GM23248 (cell line): ENCODE data around the gene SLC19A2. TPM values are rescaled to one million over a fixed set of nuclear protein-coding genes. Genes with fewer than 3 reads are reported as not detected.

Experiments used
- DNase-seq: peaks from one replicate; pipeline ENCODE4 v3.0.0-alpha.2; 2015
- H2AFZ ChIP-seq: fragments of 200-600 bp; sonication (generic); 2 replicates; pipeline ENCODE4 v1.6.1; 2016; ENCODE audit warnings: antibody characterized with exemption
- H3F3A ChIP-seq: fragments of 200-600 bp; sonication (generic); 2 replicates; pipeline ENCODE4 v1.6.1; 2016; ENCODE audit warnings: mild to moderate bottlenecking, antibody characterized with exemption, mixed run types; ENCODE audit not compliant: insufficient read depth
- H3K27ac ChIP-seq: fragments of 200-600 bp; sonication (generic); 2 replicates; pipeline ENCODE4 v1.5.1; 2016; ENCODE audit warnings: mild to moderate bottlenecking
- H3K27me3 ChIP-seq: fragments of 200-600 bp; sonication (generic); replicated peaks from 2 replicates; pipeline ENCODE4 v1.6.1; 2016; ENCODE audit warnings: mild to moderate bottlenecking; ENCODE audit not compliant: insufficient read depth
- H3K36me3 ChIP-seq: fragments of 200-600 bp; sonication (generic); 2 replicates; pipeline ENCODE4 v1.6.1; 2016; ENCODE audit warnings: low read depth, mild to moderate bottlenecking
- H3K4me1 ChIP-seq: fragments of 200-600 bp; sonication (generic); 2 replicates; pipeline ENCODE4 v1.6.1; 2016; ENCODE audit warnings: mild to moderate bottlenecking; ENCODE audit not compliant: insufficient read depth
- H3K4me2 ChIP-seq: fragments of 200-600 bp; sonication (generic); one replicate; pipeline ENCODE4 v1.6.1; 2016; ENCODE audit warnings: mild to moderate bottlenecking; ENCODE audit not compliant: unreplicated experiment
- H3K4me3 ChIP-seq: fragments of 200-600 bp; sonication (generic); 2 replicates; pipeline ENCODE4 v1.5.1; 2016; ENCODE audit warnings: mild to moderate bottlenecking
- H3K79me2 ChIP-seq: fragments of 200-600 bp; sonication (generic); 2 replicates; pipeline ENCODE4 v1.6.1; 2016; ENCODE audit warnings: mild to moderate bottlenecking; ENCODE audit not compliant: insufficient read depth
- H3K9ac ChIP-seq: fragments of 200-600 bp; sonication (generic); 2 replicates; pipeline ENCODE4 v1.6.1; 2016; ENCODE audit warnings: mild to moderate bottlenecking
- H3K9me2 ChIP-seq: fragments of 200-600 bp; sonication (generic); 2 replicates; pipeline ENCODE4 v1.6.1; 2016; ENCODE audit warnings: mixed run types, mild to moderate bottlenecking, moderate library complexity; ENCODE audit not compliant: insufficient read depth
- H3K9me3 ChIP-seq: fragments of 200-600 bp; sonication (generic); one replicate; pipeline ENCODE4 v1.6.1; 2017; ENCODE audit warnings: low read depth
- H4K20me1 ChIP-seq: fragments of 200-600 bp; sonication (generic); 2 replicates; pipeline ENCODE4 v1.6.0; 2016; ENCODE audit not compliant: insufficient read depth
- EZH2 ChIP-seq: fragments of 200-600 bp; sonication (generic); IDR thresholded peaks from 2 replicates; pipeline ENCODE4 v1.6.1; 2018; ENCODE audit warnings: antibody characterized with exemption, mild to moderate bottlenecking; ENCODE audit not compliant: insufficient read depth, poor library complexity, severe bottlenecking
- EZH2phosphoT487 ChIP-seq: fragments of 200-600 bp; sonication (generic); IDR thresholded peaks from 2 replicates; pipeline ENCODE4 v1.6.1; 2018; ENCODE audit warnings: antibody characterized with exemption, moderate library complexity, mild to moderate bottlenecking, low read depth; ENCODE audit not compliant: insufficient read depth
- WGBS, 2 experiments: methylation state at CpG; one replicate each; pipeline ENCODE4 v1.1.6; 2015 to 2017; ENCODE audit warnings: low lambda C conversion rate in 2 of 2, low coverage in 1 of 2; ENCODE audit errors: missing lambda C conversion rate in 2 of 2; 5-methylcytosine and 5-hydroxymethylcytosine counted together
- in situ Hi-C: fragments of 300-500 bp; cut with MboI; formaldehyde crosslinking; loops from 2 replicates; pipeline ENCODE4 v1.15.0; 2020
- polyA plus RNA-seq: library from polyadenylated mRNA; unstranded; fragments of >200 nt; fragmentation: Nextera tagmentation; extraction: Ambion mirVana; gene quantifications from 2 replicates; pipeline ENCODE4 v1.2.1, GENCODE V29; 2016
- small RNA-seq: library from RNA; depleted of rRNA; stranded (forward); fragments of <200 nt; gene quantifications from one replicate; pipeline ENCODE3, GENCODE V24; 2014; ENCODE audit warnings: low read depth, low replicate concordance
- total RNA-seq: library from RNA; depleted of rRNA; stranded (reverse); fragments of >200 nt; shearing (Covaris generic); gene quantifications from 2 replicates; pipeline ENCODE4 v1.2.3, GENCODE V29; 2014; rRNA removed

The SLC19A2 gene
- total and polyA plus RNA-seq, 2 experiments from 2014 or later, result 2.6 to 7.1 TPM

DNA sequence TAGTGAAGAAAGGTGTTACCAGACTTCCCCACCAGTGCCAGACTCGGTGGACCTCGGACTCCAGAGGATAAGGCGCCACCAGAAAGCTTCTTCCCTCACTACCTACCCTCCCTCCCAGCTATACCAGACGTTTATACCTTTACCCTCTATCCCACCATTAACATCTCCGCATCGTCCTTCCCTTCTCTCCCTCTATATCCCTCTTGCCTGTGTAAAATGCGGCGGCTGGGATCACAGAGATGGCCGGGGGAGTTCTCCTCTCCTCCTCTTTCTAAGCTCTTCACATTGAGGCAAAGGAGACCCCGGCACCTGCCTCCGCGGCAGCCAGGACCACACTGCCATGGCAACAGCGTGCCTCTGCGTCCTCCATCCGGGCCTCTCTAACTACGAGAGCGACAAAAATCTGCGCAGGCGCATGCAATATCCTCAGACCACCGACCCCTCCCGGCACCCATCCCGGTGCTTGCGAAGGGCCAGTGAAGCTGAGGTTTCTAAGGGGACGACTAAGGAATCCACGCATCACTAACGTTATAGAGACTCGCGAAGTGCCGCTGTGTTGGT, 58.6 kb downstream of the SLC19A2 start, which contains the start of gene CCDC181:
CCDC181 (minus strand) TSS at position 394 of the 561 bp plus-strand sequence. CDS start 2,547 bp downstream, outside the sequence.
- WGBS, 2 experiments, result 2 to 3% methylated on average over 28 to 29 of the region's 29 CpGs
- Histone ChIP-seq H2AFZ (peak within 1 kb of the TSS; percentile 89), H3K36me3 (no peaks in the 10 kb centered on the region), H3K4me1 (no peaks in the 10 kb centered on the region), H3K4me2 (peak within 1 kb of the TSS; percentile 93), H3K9ac (peak within 1 kb of the TSS; percentile 48), H3F3A (no peaks in the 10 kb centered on the region), H3K4me3 (peak within 1 kb of the TSS; percentile 74), H3K27ac (no peak within 1 kb of the TSS), H3K79me2 (no peaks in the 10 kb centered on the region), H3K9me3 (no peaks in the 10 kb centered on the region), H3K9me2 (no peaks in the 10 kb centered on the region), H3K27me3 (peaks cover 39% of the 10 kb centered on the region), H4K20me1 (no peaks in the 10 kb centered on the region)
- in situ Hi-C loops, result no loop called here
- peak; percentile 41 for DNase-seq
- TF ChIP-seq EZH2, result no peak
- TF ChIP-seq EZH2phosphoT487, result no peak

DNA sequence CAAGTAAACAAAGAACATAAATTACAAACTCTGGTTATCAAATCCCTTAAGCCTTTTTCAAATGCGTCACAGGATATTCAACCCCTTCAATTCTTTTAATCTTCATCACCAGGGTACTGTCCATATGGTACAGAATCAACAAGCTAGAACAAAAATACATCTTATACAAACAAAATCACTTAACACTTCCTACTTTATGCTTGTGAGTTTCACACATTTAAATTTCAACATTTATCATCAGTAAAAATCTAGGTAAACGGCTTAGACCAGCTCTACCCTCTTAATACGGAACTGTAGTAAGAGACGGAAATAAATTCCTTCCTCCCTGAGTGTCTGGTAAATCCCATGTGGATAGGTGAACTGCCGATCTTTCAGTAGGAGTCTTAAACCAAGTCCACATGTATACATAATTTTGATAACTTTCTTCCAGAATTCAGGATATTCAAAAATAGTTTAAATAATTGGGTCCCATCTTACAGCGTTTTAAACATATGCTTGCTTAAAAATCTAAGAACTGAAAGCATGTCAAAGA, 59.5 kb downstream of the SLC19A2 start:
- Histone ChIP-seq H3K4me3 (no peak overlapping the region), H3K27ac (no peak overlapping the region), H3K9ac (no peak overlapping the region), H3K4me1 (no peaks in the 10 kb centered on the region), H3K4me2 (no peak overlapping the region), H2AFZ (no peak overlapping the region), H3K9me3 (no peaks in the 10 kb centered on the region), H4K20me1 (no peaks in the 10 kb centered on the region), H3F3A (no peaks in the 10 kb centered on the region), H3K79me2 (no peaks in the 10 kb centered on the region), H3K9me2 (no peaks in the 10 kb centered on the region), H3K36me3 (no peaks in the 10 kb centered on the region), H3K27me3 (peaks cover 40% of the 10 kb centered on the region)
- in situ Hi-C loops, result no loop called here
- TF ChIP-seq EZH2 (no peak), EZH2phosphoT487 (no peak)
- DNase-seq, result no peak
- WGBS, 2 experiments, result 26 to 28% methylated on average over 6 of the region's 6 CpGs

GRCh38 chr1:169421309-169421708, 64.4 kb downstream of the SLC19A2 start:
- H3K4me3 ChIP-seq, result no peak overlapping the region
- H3K27ac ChIP-seq, result no peak overlapping the region
- no peaks in the 10 kb centered on the region for H3K9me3 ChIP-seq
- no peak overlapping the region for H3K9ac ChIP-seq
- no peaks in the 10 kb centered on the region for H3K79me2 ChIP-seq
- 73 to 75% methylated on average over 5 of the region's 5 CpGs for WGBS, 2 experiments
- H3F3A ChIP-seq, result no peaks in the 10 kb centered on the region
- DNase-seq, result no peak
- H3K4me1 ChIP-seq, result no peaks in the 10 kb centered on the region
- H2AFZ ChIP-seq, result no peak overlapping the region
- no peaks in the 10 kb centered on the region for H4K20me1 ChIP-seq
- H3K4me2 ChIP-seq, result no peak overlapping the region
- TF ChIP-seq EZH2phosphoT487 (no peak), EZH2 (no peak)
- H3K27me3 ChIP-seq, result peaks cover 22% of the 10 kb centered on the region; the same call in 1 of the 2 replicates
- no peaks in the 10 kb centered on the region for H3K36me3 ChIP-seq
- no peaks in the 10 kb centered on the region for H3K9me2 ChIP-seq
- in situ Hi-C loops, result no loop called here

DNA sequence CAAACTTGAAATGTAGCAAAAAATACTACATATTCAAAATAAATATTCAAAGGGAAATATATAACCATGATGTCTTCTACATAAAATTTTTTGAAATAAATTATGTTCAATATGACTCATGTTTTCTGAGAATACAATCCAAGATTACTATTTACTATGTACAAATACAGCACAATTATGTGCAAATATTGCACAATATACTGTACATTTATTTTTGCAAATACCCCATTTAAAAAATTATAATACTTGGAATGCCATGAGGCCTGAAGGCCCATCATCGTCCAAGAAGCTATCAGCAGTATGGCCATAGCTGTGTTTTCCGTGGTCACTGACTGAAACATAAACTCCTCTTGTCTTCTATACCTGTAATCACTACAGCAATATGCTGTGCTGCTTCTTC, 70.8 kb downstream of the SLC19A2 start:
- Histone ChIP-seq H3K36me3 (no peaks in the 10 kb centered on the region), H3K79me2 (no peaks in the 10 kb centered on the region), H3K9ac (no peak overlapping the region), H3K9me3 (no peaks in the 10 kb centered on the region), H4K20me1 (no peaks in the 10 kb centered on the region), H3K4me3 (no peak overlapping the region), H3K4me1 (no peaks in the 10 kb centered on the region), H3K9me2 (no peaks in the 10 kb centered on the region), H3K27me3 (no peaks in the 10 kb centered on the region), H3K4me2 (no peak overlapping the region), H2AFZ (no peak overlapping the region), H3F3A (no peaks in the 10 kb centered on the region), H3K27ac (no peak overlapping the region)
- in situ Hi-C loops, result no loop called here
- TF ChIP-seq EZH2phosphoT487, result no peak
- TF ChIP-seq EZH2, result no peak
- WGBS, 2 experiments, result 71 to 84% methylated on average over 2 of the region's 2 CpGs
- DNase-seq, result no peak

Small RNA genes lying within 50 kb of the gene (small RNA-seq; reads per million reads assigned to genes)
- not detected for gene AL021068.2

Other genes with a start within 250 kb of the SLC19A2 start
- gene NME7, start 118.1 kb downstream of the SLC19A2 start, total RNA-seq, result 22.3 and 28.2 TPM in 2 replicates
- gene NME7, start 118.1 kb downstream of the SLC19A2 start, polyA plus RNA-seq, result 35.3 and 38.4 TPM in 2 replicates
- gene BLZF1, start 117.7 kb downstream of the SLC19A2 start, total RNA-seq, result 33.0 and 34.6 TPM in 2 replicates
- 38.9 and 39.3 TPM in 2 replicates for gene BLZF1, start 117.7 kb downstream of the SLC19A2 start, polyA plus RNA-seq
- not detected in 2 replicates for gene CCDC181, start 58.5 kb downstream of the SLC19A2 start, total RNA-seq
- gene CCDC181, start 58.5 kb downstream of the SLC19A2 start, polyA plus RNA-seq, result 0.10 TPM in 1 of 2 replicates, not detected in the other
- not detected in 2 replicates for gene F5, start 100.5 kb upstream of the SLC19A2 start, total RNA-seq
- gene F5, start 100.5 kb upstream of the SLC19A2 start, polyA plus RNA-seq, result not detected in 2 replicates
- gene SELP, start 144.2 kb upstream of the SLC19A2 start, total RNA-seq, result not detected in 2 replicates
- not detected in 2 replicates for gene SELP, start 144.2 kb upstream of the SLC19A2 start, polyA plus RNA-seq
- gene SELL, start 225.7 kb upstream of the SLC19A2 start, total RNA-seq, result not detected in 2 replicates
- not detected in 2 replicates for gene SELL, start 225.7 kb upstream of the SLC19A2 start, polyA plus RNA-seq
- not detected in 2 replicates for gene SELE, start 248.1 kb upstream of the SLC19A2 start, total RNA-seq
- not detected in 2 replicates for gene SELE, start 248.1 kb upstream of the SLC19A2 start, polyA plus RNA-seq